Cardiac muscle cell (in vitro differentiated cells and primary cell): ENCODE results near the gene GRIFIN. TPM values are rescaled to one million over a fixed set of nuclear protein-coding genes. Genes with fewer than 3 reads are reported as not detected.
"Not testable (repeated sequence)": the region's sequence is repeated elsewhere in the genome, so short reads cannot be mapped to it uniquely, and the experiment has no call there.

Source experiments
- DNase-seq, 2 donors: peaks; one replicate each; pipeline versions ENCODE4 v3.0.0 to v3.0.0-alpha.2; 2010 to 2017; ENCODE audit warnings: low read depth in 1 of 2, low spot score in 1 of 2
- H3K27ac ChIP-seq: fragments of 200-600 bp; sonication (generic); 2 replicates; pipeline ENCODE4 v1.5.1; 2016
- H3K27me3 ChIP-seq: fragments of 200-600 bp; sonication (generic); 2 replicates; pipeline ENCODE4 v1.6.0; 2016; ENCODE audit warnings: control low read depth
- H3K36me3 ChIP-seq: fragments of 200-600 bp; sonication (generic); 2 replicates; pipeline ENCODE4 v1.5.1; 2016; ENCODE audit warnings: control low read depth
- H3K4me1 ChIP-seq: fragments of 200-600 bp; sonication (generic); 2 replicates; pipeline ENCODE4 v1.8.1; 2017; ENCODE audit warnings: low read depth, mild to moderate bottlenecking, mixed run types
- H3K4me3 ChIP-seq: fragments of 200-600 bp; sonication (generic); 2 replicates; pipeline ENCODE4 v1.5.1; 2016; ENCODE audit warnings: mild to moderate bottlenecking
- H3K9me3 ChIP-seq: fragments of 200-600 bp; sonication (generic); 2 replicates; pipeline ENCODE4 v1.5.1; 2017; ENCODE audit warnings: low read depth, mild to moderate bottlenecking, control low read depth
- CTCF ChIP-seq: IDR thresholded peaks from 2 replicates; pipeline ENCODE4 v1.5.1; 2012; ENCODE audit warnings: low read depth, mild to moderate bottlenecking, low read length
- polyA plus RNA-seq: library from polyadenylated mRNA; unstranded; fragments of >200 nt; fragmentation: Nextera tagmentation; extraction: Ambion mirVana; gene quantifications from 2 replicates; pipeline ENCODE4 v1.2.1, GENCODE V29; 2016
- total RNA-seq: library from RNA; depleted of rRNA; stranded (reverse); fragments of >200 nt; gene quantifications from 2 replicates; pipeline ENCODE4 v1.2.3, GENCODE V29; 2016

GRIFIN gene
- total and polyA plus RNA-seq, 2 experiments from 2014 or later = not detected

GRCh38 chr7:2473496-2474180, 2.6 kb downstream of the GRIFIN start:
- no peaks in the 10 kb centered on the region for H3K27me3 ChIP-seq
- no peak for TF ChIP-seq CTCF
- H3K4me3 ChIP-seq = no peak overlapping the region
- H3K27ac ChIP-seq = no peak overlapping the region
- H3K9me3 ChIP-seq = no peaks in the 10 kb centered on the region
- no peaks in the 10 kb centered on the region for H3K4me1 ChIP-seq
- no peak for DNase-seq
- H3K36me3 ChIP-seq = no peaks in the 10 kb centered on the region

- Histone ChIP-seq H3K36me3 (no peaks in the 10 kb centered on the region), H3K4me3 (no peak overlapping the region), H3K27me3 (no peaks in the 10 kb centered on the region), H3K4me1 (no peaks in the 10 kb centered on the region), H3K27ac (no peak overlapping the region), H3K9me3 (no peaks in the 10 kb centered on the region)
- TF ChIP-seq CTCF = no peak
- no peak for DNase-seq
Measured at GRCh38 chr7:2472739-2473138, 3.5 kb downstream of the GRIFIN start.

- TF ChIP-seq CTCF = no peak
- H3K9me3 ChIP-seq = no peaks in the 10 kb centered on the region
- no peaks in the 10 kb centered on the region for H3K27me3 ChIP-seq
- DNase-seq = peak in 1 of 2 donors; percentile 48
- no peaks in the 10 kb centered on the region for H3K4me1 ChIP-seq
- H3K27ac ChIP-seq = no peak overlapping the region
- H3K4me3 ChIP-seq = no peak overlapping the region
- H3K36me3 ChIP-seq = no peaks in the 10 kb centered on the region
Measured at GRCh38 chr7:2471396-2471795, 4.8 kb downstream of the GRIFIN start.

GRCh38 chr7:2471022-2471329, 5.2 kb downstream of the GRIFIN start:
- DNase-seq = peak in 1 of 2 donors; percentile 52
- Histone ChIP-seq H3K27ac (no peak overlapping the region), H3K36me3 (no peaks in the 10 kb centered on the region), H3K4me1 (no peaks in the 10 kb centered on the region), H3K27me3 (no peaks in the 10 kb centered on the region), H3K9me3 (no peaks in the 10 kb centered on the region), H3K4me3 (no peak overlapping the region)
- TF ChIP-seq CTCF = no peak

- H3K4me1 ChIP-seq = no peaks in the 10 kb centered on the region
- H3K9me3 ChIP-seq = no peaks in the 10 kb centered on the region
- no peak for TF ChIP-seq CTCF
- no peak overlapping the region for H3K4me3 ChIP-seq
- DNase-seq = no peak
- no peaks in the 10 kb centered on the region for H3K27me3 ChIP-seq
- H3K36me3 ChIP-seq = no peaks in the 10 kb centered on the region
- no peak overlapping the region for H3K27ac ChIP-seq
Measured at GRCh38 chr7:2470204-2471021, 5.8 kb downstream of the GRIFIN start.

GRCh38 chr7:2469460-2470203, 6.6 kb downstream of the GRIFIN start:
- H3K36me3 ChIP-seq, DNase-seq, H3K27ac ChIP-seq, H3K9me3 ChIP-seq, H3K4me3 ChIP-seq, H3K4me1 ChIP-seq, H3K27me3 ChIP-seq: not testable (repeated sequence)
